ENCODE data around the gene FOXO3. TPM values are rescaled to one million over a fixed set of nuclear protein-coding genes. Genes with fewer than 3 reads are reported as not detected.

FOXO3 gene
- total and polyA plus RNA-seq, 2 of the 13 experiments (the other 11 are each of a cell fraction or from before 2014, with no cell fraction given) = 16.0 to 22.5 TPM

DNA sequence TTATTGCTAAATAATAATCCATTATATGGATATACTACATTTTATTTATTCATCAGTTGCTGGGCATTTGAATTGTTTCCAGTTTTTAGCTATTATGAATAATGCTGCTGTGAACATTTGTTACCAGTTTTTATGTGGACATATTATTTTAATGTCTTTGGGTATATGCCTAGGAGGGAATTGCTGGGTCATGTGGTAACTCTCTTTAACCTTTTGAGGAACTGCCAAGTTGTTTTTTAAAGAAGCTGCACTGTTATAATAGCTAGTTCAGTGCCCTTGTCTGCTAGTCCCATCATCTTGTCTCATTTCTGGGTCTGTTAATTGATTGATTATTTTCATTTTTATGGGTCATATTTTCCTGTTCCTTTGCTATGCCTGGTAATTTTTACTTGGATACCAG lies 56.3 kb downstream of the FOXO3 start (continued):
- TF ChIP-seq, protein P1, sequence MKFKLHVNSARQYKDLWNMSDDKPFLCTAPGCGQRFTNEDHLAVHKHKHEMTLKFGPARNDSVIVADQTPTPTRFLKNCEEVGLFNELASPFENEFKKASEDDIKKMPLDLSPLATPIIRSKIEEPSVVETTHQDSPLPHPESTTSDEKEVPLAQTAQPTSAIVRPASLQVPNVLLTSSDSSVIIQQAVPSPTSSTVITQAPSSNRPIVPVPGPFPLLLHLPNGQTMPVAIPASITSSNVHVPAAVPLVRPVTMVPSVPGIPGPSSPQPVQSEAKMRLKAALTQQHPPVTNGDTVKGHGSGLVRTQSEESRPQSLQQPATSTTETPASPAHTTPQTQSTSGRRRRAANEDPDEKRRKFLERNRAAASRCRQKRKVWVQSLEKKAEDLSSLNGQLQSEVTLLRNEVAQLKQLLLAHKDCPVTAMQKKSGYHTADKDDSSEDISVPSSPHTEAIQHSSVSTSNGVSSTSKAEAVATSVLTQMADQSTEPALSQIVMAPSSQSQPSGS (CRISPR knock-in tag; IDR thresholded peaks at IDR 0.05) = no peak
- TF ChIP-seq EED (CRISPR knock-in tag; IDR thresholded peaks at IDR 0.05) = no peak

GRCh38 chr6:108618623-108619152 lies 58.0 kb downstream of the FOXO3 start:
- H3K9me3 ChIP-seq (ENCODE audit: low read length) = no peaks in the 10 kb centered on the region
- H3K79me2 ChIP-seq (ENCODE audit: insufficient read depth, low read length) = peaks cover 86% of the 10 kb centered on the region
- peaks cover 14% of the 10 kb centered on the region for H3K4me1 ChIP-seq (ENCODE audit: insufficient read depth, low read length)
- intact Hi-C loops (cut with micrococcal nuclease; ENCODE audit: unreplicated experiment) = no loop called here
- H3K9ac ChIP-seq (ENCODE audit: insufficient read depth, low read depth, low read length) = no peak overlapping the region
- WGBS (ENCODE audit: low lambda C conversion rate) = 87% methylated on average over 3 of the region's 3 CpGs
- no peak for TF ChIP-seq KLF9 (CRISPR knock-in tag; IDR thresholded peaks at IDR 0.05; ENCODE audit: low read depth)
- no peak for TF ChIP-seq PBX2 (CRISPR knock-in tag; IDR thresholded peaks at IDR 0.05)
- no TSS peak for BruUV-seq (replicated peaks)
- no peak overlapping the region for H3K4me2 ChIP-seq (ENCODE audit: low read depth, low read length)
- no peak overlapping the region for H3K4me3 ChIP-seq (replicated peaks in 1 of 3; ENCODE audit: insufficient read depth in 1 of 3, low read depth in 2 of 3, low read length in 3 of 3)
- DNase-seq (ENCODE audit: low spot score) (no peak), ATAC-seq (no peak), FAIRE-seq (no peak)
- POLR2A ChIA-PET = no interaction called here
- H4K20me1 ChIP-seq (ENCODE audit: insufficient read depth, low read length) = peaks cover 46% of the 10 kb centered on the region
- in situ Hi-C loops (cut with HindIII; ENCODE audit: extremely low pct_ligation_motif_present, low pct_unique_long_range_greater_than_20kb) = no loop called here
- no peaks in the 10 kb centered on the region for H3K27me3 ChIP-seq (ENCODE audit: control insufficient read depth in 1 of 2, insufficient read depth in 2 of 2, low read length in 2 of 2)
- no peak overlapping the region for H3K27ac ChIP-seq (ENCODE audit: extremely low read length, insufficient read depth, low read length)
- H3K36me3 ChIP-seq (replicated peaks in 1 of 2; ENCODE audit: control insufficient read depth in 1 of 2, insufficient read depth in 2 of 2, low read length in 2 of 2) = peaks cover 2 to 9% of the 10 kb centered on the region in 2 experiments; a peak in 2 of 5 replicates
- H2AFZ ChIP-seq (ENCODE audit: low read length) = no peak overlapping the region
- CTCF ChIA-PET (ENCODE audit: low intra/inter-chr PET ratio, low total read pairs) = no interaction called here
